ELF-1 (cell line): ENCODE data around the gene SLC35E2B.
"Not testable (repeated sequence)": the region's sequence is repeated elsewhere in the genome, so short reads cannot be mapped to it uniquely, and the experiment has no call there.

Experiments used
- DNase-seq: peaks from one replicate; pipeline ENCODE4 v3.0.0-alpha.2; 2016; ENCODE audit warnings: low read depth, low spot score

The SLC35E2B gene

DNA sequence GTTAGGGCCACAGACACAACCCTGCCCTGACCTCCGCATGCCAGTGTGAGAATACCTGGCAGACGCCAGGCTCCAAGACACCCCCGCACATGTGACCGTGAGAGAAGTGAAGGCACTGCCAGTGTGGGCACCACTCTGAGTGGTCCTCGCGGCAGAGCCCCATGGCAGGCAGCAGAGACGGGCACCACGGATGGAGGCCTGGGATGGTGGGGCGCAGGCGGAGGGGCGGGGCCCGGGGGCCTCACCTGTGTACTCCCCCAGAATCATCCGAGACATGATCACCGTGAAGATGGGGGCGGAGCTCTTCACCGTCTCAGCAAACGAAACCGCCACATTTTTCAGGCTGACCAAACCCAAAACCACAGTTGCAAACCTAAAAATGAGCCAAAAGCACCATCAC, 17.4 kb downstream of the SLC35E2B start:
- not testable (repeated sequence) for DNase-seq

DNA sequence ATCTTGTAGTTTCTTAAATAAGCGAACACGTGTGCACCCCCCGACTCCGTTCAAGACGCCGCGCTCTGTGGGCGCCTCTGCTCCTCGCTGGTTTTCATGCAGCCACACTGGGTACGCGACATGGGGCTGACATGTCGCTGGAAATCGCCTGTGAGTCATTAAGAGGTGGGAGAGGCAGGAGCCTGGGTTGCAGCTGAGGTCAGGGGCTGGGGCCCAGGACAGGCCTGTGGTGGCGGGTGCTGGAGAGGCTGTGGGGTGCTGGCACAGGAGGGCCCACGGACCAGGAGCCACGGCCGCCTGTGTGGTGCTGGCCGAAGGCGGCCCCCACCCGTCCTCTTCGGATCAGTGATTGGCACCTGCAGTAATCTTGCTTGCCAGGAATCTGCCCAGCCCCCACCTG, 17.8 kb downstream of the SLC35E2B start:
- not testable (repeated sequence) for DNase-seq

DNA sequence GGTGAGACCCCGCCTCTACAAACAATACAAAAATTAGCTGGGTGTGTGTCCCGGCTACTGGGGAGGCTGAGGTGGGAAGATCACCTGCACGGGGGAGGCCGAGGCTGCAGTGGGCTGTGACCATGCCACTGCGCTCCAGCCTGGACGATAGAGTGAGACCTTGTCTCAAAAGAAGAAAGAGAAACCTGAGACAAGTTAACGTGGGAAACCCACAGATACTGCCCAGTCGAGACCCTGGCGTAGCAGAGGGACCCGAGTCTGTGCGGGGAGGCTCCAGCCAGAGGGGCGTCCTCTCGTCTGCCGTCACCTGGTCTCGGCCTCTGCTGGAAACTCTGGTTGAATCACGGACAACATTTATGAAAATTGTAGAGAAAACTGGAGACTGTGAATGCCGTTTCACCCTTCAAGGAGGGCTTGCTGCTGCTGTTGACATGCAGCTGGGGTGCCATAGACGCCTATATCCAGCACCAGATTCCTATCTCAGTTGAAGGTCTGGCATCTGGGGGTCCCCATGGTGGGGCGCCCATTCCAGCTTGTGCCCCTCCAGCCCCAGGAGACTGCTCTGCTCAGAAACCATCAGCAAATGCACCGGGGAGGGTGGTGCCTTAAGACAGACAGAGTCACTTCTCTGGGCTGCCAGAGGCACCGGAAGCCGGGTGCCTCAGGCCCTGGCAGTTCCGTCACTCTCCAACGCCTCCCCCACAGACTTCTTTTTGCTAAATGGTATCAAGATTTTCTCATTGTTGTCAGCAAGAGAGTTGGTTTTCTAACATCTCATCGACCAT, 20.2 kb downstream of the SLC35E2B start:
- DNase-seq: no peak

DNA sequence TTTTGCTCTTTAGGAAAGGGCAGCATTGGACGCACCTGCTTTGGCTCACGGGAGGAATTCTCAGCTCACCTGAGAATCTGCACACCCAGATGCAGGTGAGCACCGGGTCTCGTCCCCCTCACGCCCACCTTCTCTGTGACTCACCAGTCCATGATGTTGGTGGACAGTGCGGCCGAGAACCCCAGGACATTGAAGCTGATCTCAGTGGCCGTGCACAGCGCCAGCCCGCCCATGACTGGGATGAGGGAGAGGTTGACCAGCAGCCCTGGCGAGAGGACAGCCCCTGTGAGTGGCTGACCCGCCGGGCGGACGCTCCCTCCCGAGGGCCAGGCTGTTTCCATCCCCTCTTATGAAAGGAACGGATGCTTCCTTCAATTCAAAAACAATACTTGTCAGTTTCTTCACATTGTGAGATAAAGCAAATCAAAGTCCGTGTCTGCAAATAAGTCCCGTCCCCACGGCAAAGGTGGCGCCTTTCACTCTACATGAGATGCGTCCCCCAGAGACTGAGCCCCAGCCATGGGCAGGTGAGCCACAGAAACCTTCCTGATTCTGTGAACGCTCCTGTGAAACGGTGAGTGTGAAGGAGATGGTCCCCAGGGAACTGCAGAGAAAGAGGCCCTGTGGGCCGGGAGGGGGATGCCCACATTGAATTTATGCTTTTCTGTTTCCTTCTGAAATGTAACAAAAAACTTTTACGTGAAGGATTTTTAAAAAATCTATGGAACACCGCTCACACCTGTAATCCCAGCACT, 21.1 kb downstream of the SLC35E2B start:
- DNase-seq: no peak

DNA sequence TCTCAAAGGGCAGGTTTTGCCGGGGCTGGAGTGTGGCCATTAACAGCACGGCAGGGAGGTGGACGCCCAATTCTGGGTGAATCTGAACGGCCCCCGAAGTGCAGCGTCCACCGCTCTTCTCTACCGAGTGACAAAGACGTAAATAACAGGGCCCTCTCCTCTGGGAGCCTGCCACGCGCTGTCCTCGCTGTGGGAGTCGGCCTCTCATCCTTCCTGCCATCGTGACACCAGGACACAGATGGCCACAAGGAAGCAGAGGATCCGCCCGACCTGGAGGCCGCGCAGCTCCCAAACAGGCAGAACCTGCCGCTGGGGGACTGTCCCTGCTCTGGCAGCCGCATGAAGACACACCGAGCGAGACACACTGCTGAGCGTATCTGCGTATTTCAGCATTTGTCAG, 21.7 kb downstream of the SLC35E2B start:
- DNase-seq: no peak

DNA sequence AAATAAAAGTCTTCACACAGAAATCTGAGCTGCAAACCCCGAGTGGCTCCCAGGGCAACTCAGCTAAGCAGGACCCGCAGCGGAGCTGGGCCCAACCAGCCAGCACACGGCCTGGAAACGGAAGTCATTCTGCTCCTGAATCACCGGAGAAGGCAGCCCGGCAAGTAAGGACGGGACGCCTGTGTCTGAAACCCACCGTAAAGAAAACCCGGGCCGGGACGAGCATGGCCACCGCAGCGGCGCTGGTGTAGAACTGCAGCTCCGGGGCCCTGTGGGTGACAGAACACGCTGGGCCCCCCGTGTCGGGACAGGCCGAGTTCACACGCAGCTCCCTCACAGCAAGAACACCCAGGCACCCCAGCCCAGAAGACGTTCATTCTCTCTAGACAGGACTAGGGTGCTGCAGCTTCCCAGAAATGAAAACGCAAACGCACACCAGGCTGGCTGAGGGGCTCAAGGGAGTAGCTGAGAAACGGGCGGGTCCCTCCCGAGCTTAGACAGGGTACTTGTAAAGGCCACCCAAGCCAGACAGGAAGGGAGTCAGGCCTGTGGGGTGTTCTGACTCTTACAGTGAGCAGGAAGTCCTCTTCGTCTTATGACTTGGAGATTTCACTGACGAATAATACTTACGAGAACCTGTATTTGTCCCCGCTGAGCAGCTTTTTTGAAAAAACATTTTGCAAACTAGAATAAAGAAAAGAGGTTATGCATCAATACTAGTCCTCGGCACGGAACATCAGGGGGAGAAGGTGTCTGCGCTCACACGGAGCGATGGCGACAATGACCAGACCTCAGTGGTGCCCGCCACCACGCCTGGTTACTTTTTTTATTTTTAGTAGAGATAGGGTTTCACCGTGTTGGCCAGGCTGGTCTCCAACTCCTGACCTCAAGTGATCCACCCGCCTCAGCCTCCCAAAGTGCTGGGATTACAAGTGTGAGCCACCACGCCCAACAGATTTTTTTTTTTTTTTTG, 22.8 kb downstream of the SLC35E2B start:
- DNase-seq: no peak

DNA sequence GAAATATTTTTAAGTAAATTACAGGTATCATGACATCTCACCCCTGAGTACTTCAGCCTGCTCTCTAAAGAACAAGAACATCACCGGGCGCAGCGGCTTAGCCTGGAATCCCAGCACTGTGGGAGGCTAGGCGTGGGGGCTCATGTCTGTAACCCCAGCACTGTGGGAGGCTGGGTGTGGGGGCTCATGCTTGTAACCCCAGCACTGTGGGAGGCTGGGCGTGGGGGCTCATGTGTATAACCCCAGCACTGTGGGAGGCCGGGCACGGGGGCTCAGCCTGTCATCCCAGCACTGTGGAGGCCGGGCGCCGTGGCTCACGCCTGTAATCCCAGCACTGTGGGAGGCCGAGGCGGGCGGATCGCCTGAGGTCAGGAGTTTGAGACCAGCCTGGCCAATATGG, 26.1 kb downstream of the SLC35E2B start:
- DNase-seq: no peak

DNA sequence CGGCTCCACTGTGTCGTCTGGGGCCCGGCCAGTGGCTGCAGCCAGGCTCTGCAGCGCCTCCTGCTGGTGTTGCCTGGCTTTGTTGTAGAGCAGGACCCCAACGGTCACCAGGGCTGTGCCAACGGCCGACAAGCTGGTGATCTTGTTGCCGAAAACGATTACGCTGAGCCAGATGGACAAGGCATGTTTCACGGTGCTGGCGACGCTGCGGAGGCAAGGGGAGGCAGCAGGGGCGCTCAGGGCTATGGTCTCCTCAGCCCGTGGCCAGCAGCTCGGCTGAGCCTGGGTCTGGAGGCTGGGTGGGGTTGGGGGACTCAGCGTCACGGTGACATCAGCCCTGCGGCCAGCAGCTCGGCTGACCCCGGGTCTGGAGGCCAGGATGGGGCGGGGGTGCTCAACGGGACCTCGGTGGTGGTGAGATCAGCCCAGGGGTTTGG, 26.8 kb downstream of the SLC35E2B start:
- DNase-seq: peak; percentile 43

DNA sequence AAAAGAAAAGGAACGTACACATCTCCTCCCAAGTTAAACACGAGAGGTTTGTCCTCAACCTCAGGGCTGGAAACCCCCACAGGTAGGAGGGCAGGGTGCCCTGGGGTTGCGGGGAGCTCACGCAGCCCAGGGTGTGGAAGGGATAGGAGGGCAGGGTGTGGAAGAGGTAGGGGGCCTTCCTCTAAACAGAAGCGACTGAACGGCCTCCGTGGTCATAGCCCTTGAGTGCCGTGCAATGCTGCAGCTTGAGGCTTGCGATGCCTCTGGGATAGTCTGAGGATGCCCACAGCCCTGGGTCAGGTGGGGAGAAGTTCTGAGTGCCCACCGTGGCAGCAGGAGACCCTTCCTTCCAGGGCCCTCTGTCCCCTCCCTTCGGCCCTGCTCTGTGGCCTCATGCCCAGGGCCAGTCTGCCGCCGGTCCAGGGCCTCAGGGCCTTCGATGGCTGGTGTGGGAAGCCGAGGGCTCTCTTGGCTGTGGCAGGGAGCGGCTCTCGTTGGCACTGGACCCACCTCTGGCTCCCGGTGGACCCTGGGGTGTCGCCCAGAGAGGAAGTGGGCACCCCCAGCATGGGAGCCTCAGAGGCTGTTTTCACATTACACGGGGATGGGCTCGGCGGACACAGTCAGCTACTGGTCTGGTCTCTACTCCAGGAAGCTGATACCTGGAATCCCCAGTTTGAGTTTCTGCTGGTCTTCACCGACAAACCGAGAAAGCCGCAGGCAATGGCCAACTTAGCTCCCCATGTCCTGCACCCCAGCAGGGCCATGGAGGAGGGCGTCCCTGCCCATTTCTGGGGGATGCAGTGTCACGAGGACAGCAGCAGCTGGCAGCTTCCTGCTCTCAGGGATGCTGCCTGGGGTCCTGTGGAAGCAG, 27.4 kb downstream of the SLC35E2B start:
- DNase-seq: no peak

DNA sequence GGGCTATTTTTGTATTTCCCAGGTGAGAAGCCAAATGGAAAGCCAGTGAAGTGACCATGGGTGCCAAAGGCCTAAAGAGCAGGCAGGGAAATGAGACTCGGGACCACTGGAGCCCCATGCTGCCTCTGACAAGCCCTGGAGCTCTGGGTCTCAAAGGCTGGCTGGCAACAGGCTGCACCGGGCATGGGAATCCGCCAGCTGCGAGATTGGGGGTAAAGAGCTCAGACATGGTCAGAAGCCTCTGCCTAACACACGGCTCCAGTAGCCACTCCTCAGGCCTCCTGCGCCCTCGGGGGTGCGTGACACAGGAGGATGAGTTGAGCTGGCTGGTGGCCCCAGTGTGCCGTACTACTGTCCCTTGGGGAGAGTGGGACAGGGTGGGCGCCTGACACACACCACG, 28.3 kb downstream of the SLC35E2B start:
- not testable (repeated sequence) for DNase-seq

DNA sequence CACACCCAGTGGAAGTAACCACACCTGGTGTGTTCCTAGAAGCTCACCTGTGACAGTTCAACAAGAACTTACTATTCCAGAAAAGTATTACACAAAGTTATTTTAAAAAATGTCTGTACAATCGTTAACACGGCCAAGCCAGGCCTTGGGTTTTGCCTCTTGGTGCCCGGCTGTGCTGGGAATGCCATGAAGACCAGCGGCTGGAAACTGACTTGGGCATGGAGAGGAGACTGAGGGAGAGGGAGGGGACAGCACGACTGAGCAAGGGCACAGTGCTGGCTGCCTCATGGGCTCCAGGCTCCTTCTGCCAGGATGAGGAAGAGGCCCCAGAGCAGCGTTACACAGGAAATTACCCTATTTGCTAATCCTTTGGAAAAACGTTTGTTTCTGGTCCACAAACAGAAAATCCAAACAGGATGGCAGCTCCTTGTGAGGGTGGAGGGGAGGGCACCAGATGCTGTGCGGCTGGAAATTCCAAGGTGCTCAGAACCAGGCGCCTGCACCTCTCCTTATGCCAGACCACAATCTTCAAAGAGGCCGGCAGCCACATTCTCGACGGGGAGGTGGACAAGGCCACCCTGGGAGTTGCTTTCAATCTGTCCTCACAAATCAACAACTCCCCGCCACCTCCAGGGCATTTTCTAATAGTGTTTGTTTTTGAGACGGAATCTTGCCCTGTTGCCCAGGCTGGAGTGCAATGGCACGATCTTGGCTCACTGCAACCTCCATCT, 29.6 kb downstream of the SLC35E2B start:
- peak; percentile 56 for DNase-seq

DNA sequence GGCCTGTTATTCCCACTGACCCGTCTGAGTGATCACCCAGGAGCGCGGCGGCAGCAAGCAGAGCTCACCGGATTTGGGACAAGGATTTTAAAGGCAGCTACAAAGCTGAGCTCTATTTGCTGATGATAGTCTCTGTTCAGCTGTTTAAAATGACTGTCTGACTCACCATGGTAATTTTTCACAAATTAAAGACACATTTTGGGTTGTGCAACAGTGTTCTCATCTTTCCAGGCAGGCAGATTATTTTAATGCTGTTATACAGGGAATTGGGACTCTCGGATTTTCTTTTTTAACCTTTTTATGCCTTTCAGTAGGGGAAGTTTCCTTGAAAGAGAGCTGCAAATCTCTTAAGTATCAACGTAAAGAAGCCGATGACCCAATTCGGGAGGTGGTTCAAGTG, 30.2 kb downstream of the SLC35E2B start:
- not testable (repeated sequence) for DNase-seq

DNA sequence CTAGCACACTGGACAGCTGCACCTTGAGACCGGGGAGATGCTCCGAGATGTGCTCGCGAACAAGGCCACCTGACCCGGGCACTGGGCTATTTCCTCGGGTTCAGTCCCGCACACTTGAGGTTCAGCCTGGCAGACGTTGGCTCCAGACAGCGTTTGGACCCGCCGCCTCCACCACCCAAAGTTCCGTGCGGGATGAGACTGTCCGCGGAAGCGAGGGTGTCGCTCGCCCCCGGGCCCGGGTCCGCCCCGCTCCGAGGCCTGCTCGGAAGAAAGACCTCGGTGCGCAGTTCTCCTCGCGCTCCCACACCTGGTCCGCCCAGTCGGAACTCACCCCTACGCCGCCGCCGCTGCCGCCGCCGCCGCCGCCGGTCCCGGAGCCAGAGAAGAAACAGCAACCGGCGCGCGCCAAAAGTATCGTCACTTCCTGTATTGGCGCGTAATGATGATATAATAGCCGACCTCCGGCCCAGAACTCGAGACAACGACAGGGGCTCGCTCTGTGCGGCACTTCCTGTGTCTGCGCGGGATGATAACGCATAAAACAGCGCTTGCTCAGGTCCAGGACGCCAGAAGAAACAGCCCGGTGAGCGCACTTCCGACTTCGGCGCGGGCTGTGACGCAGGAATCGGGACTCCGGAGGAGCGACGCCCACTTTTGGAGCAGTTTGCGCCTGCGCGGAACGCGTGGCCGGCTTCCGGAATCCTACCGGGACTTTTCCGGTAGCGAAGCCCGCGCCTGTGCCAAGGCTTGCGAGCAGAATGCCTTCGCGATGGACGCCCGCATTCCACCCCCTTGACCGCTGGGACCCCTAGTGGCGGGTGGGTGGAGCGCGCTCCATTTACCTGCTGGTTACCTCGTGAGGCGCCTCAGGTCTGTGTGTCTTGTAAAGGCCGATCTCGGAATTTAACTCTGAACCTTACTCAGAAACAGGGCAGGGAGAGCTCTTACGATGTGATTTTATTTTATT, 33.7 kb downstream of the SLC35E2B start, which contains the start of gene CDK11B:
CDK11B (minus strand) TSS at position 422 of the 967 bp plus-strand sequence. CDS start 1,519 bp downstream, outside the sequence.
- peak; percentile 99 for DNase-seq

DNA sequence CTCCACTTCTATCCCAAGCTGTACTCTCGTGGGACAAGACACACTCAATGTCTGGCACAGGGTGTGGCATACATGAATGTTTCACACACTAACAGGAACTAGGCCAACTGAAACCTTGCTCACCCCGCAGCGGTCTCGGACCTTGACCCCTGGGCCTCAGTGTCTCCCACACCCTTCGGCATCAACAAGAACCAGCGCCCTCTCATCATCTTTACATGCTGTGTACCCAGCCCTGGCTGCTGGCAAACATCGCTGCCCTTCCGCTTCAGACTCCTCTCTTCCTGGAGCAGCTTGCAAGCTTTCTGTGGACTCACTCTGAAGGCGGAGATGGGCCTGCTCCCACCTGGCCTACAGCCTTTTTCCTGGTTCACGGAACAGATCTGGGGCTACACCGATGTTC, 44.3 kb downstream of the SLC35E2B start:
- not testable (repeated sequence) for DNase-seq

DNA sequence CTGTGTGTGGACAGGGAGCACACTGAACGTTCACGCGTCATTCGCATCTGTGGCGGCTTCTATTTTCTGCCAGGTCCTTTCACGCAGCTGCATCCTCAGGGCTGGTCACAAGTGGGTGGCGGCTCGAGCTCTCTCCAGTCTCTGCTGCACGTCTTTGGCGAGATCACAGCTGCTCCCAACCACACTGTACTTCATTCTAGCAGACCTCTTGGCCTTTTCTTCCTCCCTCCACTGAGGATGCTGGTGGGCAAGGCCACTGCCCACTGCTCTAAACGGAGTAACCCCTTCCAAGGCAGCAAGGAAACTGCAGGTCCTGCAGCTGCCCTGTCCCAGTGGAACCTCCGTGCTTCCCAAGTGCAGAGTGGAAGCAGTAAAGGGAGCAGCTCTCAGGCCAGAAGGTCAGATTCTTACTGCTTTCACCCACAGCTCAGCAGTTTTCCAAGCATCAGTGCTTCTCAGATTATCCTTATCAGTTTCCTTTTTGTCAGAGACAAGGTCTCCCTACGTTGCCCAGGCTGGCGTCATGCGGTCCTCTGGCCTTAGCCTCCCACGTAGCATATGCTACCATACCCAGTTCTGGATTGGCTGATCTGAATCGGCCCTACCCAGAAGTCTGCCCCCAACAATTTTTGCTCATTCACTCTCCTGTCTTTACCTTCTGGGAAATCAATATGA, 44.9 kb downstream of the SLC35E2B start:
- DNase-seq: not testable (repeated sequence)

DNA sequence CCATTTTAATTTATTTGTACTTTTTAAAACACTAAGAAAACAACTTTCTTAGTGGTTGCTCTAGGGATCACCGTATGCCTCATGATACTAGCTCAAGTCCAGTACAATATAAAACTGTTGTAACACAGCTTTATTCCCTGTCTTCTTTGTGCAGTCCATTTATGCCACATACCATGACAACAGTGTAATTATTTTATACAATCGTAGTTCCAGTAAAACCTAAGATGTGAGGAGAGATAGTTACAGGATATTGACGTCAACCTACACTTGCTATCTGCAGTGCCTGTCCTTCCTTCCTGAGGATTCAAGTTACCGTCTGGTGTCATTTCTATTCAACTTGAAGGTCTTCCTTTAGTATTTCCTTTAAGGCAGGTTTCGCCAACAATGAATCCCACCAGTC, 46.3 kb downstream of the SLC35E2B start:
- DNase-seq: not testable (repeated sequence)

DNA sequence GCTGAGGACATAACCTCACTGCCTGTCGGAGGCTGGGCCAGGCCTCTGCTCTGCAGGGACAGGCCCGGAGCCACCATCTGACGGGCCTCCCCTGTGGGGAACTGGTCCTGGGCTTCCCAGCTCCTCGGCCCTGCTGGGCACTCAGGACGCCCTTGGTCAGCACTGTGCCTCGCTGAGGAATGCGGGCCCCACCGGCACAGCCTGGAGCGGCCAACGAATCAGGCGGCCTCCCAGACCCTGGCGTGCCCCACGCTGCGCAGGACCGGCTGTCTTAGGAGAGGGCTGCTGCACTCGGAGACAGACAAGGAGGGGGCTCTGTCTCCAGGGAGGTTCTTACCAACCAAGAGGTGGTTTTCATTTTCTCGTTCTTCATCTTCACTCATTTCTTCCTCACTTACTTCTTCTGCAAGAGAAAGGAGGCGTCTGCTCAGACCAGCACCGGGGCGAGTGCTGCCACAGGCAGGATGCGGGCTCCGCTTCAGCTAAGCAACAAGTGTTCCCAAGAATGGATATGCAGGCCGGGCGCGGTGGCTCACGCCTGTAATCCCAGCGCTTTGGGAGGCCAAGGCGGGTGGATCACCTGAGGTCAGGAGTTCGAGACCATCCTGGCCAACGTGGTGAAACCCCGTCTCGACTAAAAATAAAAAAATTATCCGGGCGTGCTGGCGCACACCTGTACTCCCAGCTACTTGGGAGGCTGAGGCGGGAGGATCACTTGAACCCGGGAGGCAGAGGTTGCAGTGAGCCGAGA, 51.7 kb downstream of the SLC35E2B start:
- not testable (repeated sequence) for DNase-seq
